Aorta (tissue), 5 donors: ENCODE measurements around the gene CDK6. TPM values are rescaled to one million over a fixed set of nuclear protein-coding genes. Genes with fewer than 3 reads are reported as not detected.
A peak's percentile ranks its signal among the peaks of the same experiment; 100 is the strongest.

Experiments used
- ATAC-seq: fragments of 200-7000 bp; cut with Tn5 transposase; one replicate; pipeline ENCODE4 v1.9.1; 2022; ENCODE audit warnings: moderate library complexity; ENCODE audit not compliant: low FRiP score
- DNase-seq, 2 donors: peaks; one replicate each; pipeline ENCODE4 v3.0.0-alpha.2; 2020
- H3K27ac ChIP-seq, 2 donors: one replicate each; pipeline ENCODE4 v1.5.1; 2013; ENCODE audit warnings: low read length in 2 of 2, mild to moderate bottlenecking in 2 of 2, moderate library complexity in 2 of 2, control low read depth in 1 of 2, inconsistent platforms in 1 of 2, low read depth in 1 of 2
- H3K27me3 ChIP-seq, 2 donors: one replicate each; pipeline ENCODE4 v1.6.1; 2013; ENCODE audit warnings: control low read depth in 1 of 2, low read length in 1 of 2, mild to moderate bottlenecking in 1 of 2, moderate library complexity in 1 of 2; ENCODE audit not compliant: insufficient read depth in 2 of 2, control insufficient read depth in 1 of 2
- H3K36me3 ChIP-seq, 2 donors: one replicate each; pipeline ENCODE4 v1.6.1; 2013; ENCODE audit warnings: control low read depth in 1 of 2, low read length in 1 of 2, mild to moderate bottlenecking in 1 of 2; ENCODE audit not compliant: insufficient read depth in 2 of 2, control insufficient read depth in 1 of 2
- H3K4me1 ChIP-seq, 2 donors: one replicate each; pipeline ENCODE4 v1.6.1; 2013; ENCODE audit warnings: low read length in 2 of 2, control low read depth in 1 of 2, mild to moderate bottlenecking in 1 of 2, moderate library complexity in 1 of 2; ENCODE audit not compliant: insufficient read depth in 2 of 2, control insufficient read depth in 1 of 2
- H3K4me3 ChIP-seq, 2 donors: one replicate each; pipeline ENCODE4 v1.5.1; 2013; ENCODE audit warnings: low read length in 2 of 2, control low read depth in 1 of 2, mild to moderate bottlenecking in 1 of 2
- H3K9me3 ChIP-seq: one replicate; pipeline ENCODE4 v1.6.1; 2013; ENCODE audit warnings: mild to moderate bottlenecking, low read length; ENCODE audit not compliant: control insufficient read depth
- WGBS, 2 donors: extraction: QIAGEN DNeasy Blood & Tissue Kit; methylation state at CpG; one replicate each; pipeline ENCODE4 v1.1.7; 2013; 5-methylcytosine and 5-hydroxymethylcytosine counted together
- intact Hi-C, 2 donors: fragments of 100-400 bp; cut with DNase I; formaldehyde crosslinking; loops; one replicate each; pipeline versions ENCODE4 v1.14.2 to v1.15.0; 2022
- polyA plus RNA-seq, 2 donors: library from polyadenylated mRNA; stranded (reverse); fragments of 200-250 nt; gene quantifications; one replicate each; pipeline ENCODE4 v1.2.3, GENCODE V29; 2013
- total RNA-seq, 2 donors: library from RNA; stranded (reverse); fragmentation: NEBNext Ultra II Directional; extraction: Animal tissue kit (Norgen Biotek cat#: 25700); gene quantifications; one replicate each; pipeline ENCODE4 v1.2.1, GENCODE V29; 2021
- donor health status: healthy with polysubstance abuse.
- donor health status: Bipolar disorder and iron deficiency.
- donor health status: DM: no; HTN: no; CAD: no.
- donor health status: DM: no; HTN: no; CAD: no.
- donor health status: DM: yes; HTN: yes; CAD: no.

CDK6 gene
- total and polyA plus RNA-seq, 4 donors = 2.8 to 26.0 (median 11.4) TPM

GRCh38 chr7:92788559-92789183, 47.7 kb downstream of the CDK6 start:
- Histone ChIP-seq H3K4me3 (no peak overlapping the region), H3K27me3 (no peaks in the 10 kb centered on the region), H3K9me3 (peaks cover 2% of the 10 kb centered on the region), H3K4me1 (peaks cover 9 to 11% of the 10 kb centered on the region in 2 donors), H3K36me3 (peaks cover 0 to 1% of the 10 kb centered on the region in 2 donors), H3K27ac (peak overlapping the region in 1 of 2 donors; percentile 19)
- WGBS, 2 donors = 92 to 97% methylated on average over 1 of the region's 1 CpG
- DNase-seq (no peak), ATAC-seq (no peak)
- intact Hi-C loops = no loop called here

DNA sequence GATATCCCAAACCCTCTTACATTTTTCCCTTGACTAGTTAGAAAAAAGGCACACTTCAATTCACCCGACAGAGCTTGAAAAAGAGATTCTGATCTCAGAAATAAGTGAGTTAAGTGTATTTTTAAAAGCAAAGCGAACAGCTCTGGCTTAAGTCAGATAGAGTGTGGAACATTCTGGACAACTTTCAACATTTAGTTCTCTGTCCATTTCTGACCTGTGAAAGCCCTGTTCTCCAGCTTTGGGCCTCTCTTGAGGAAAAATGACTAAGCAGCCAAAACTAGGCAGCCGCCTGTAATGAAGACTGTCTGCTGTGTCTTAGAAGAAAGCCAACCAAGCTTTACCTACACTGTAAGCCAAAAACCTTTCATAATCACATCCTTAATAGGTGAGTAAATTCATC, 50.5 kb downstream of the CDK6 start:
- DNase-seq (no peak), ATAC-seq (peak; percentile 74)
- H3K27me3 ChIP-seq = no peaks in the 10 kb centered on the region
- 6 to 7% methylated on average over 3 of the region's 3 CpGs for WGBS, 2 donors
- peaks cover 0 to 1% of the 10 kb centered on the region in 2 donors for H3K36me3 ChIP-seq
- H3K9me3 ChIP-seq = peaks cover 2% of the 10 kb centered on the region
- peaks cover 3 to 11% of the 10 kb centered on the region in 2 donors for H3K4me1 ChIP-seq
- intact Hi-C loops = no loop called here
- no peak overlapping the region for H3K4me3 ChIP-seq
- H3K27ac ChIP-seq = no peak overlapping the region

DNA sequence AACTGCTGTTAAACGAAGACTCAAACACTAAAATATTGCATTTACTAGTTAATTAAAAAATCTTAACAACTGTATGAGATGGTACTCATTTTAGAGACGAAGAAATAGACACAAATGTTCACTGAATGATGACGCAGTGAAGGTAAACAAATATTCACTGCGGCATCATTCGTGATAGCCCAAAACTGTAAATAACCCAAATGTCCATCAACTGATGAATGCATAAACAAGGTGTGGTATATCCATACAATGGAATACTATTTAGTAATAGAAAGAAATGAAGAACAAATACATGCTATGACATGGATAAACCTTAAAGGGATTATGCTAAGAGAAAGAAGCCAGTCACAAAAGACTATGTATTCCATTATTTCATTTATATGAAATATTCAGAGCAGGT, 51.4 kb downstream of the CDK6 start:
- Histone ChIP-seq H3K4me3 (no peak overlapping the region), H3K9me3 (peaks cover 2% of the 10 kb centered on the region), H3K36me3 (peaks cover 0 to 1% of the 10 kb centered on the region in 2 donors), H3K27ac (no peak overlapping the region), H3K27me3 (no peaks in the 10 kb centered on the region), H3K4me1 (peaks cover 0 to 11% of the 10 kb centered on the region in 2 donors)
- no peak for DNase-seq
- WGBS, 2 donors = 94% methylated on average over 5 of the region's 5 CpGs
- no peak for ATAC-seq
- intact Hi-C loops = no loop called here

- peaks cover 0 to under 1% of the 10 kb centered on the region in 2 donors for H3K36me3 ChIP-seq
- DNase-seq (no peak), ATAC-seq (no peak)
- WGBS, 2 donors = 72 to 73% methylated on average over 3 of the region's 3 CpGs
- H3K27me3 ChIP-seq = no peaks in the 10 kb centered on the region
- intact Hi-C loops = no loop called here
- no peak overlapping the region for H3K4me3 ChIP-seq
- H3K4me1 ChIP-seq = peaks cover 0 to 13% of the 10 kb centered on the region in 2 donors
- H3K27ac ChIP-seq = no peak overlapping the region
- H3K9me3 ChIP-seq = no peaks in the 10 kb centered on the region
Measured at GRCh38 chr7:92783260-92784201, 52.8 kb downstream of the CDK6 start.

- H3K36me3 ChIP-seq = no peaks in the 10 kb centered on the region
- H3K9me3 ChIP-seq = no peaks in the 10 kb centered on the region
- H3K27me3 ChIP-seq = no peaks in the 10 kb centered on the region
- intact Hi-C loops = no loop called here
- H3K4me3 ChIP-seq = no peak overlapping the region
- peaks cover 0 to 13% of the 10 kb centered on the region in 2 donors for H3K4me1 ChIP-seq
- ATAC-seq (no peak), DNase-seq (no peak)
- no peak overlapping the region for H3K27ac ChIP-seq
- WGBS, 2 donors = 42 to 47% methylated on average over 3 of the region's 3 CpGs
Measured at GRCh38 chr7:92782855-92783254, 53.5 kb downstream of the CDK6 start.

DNA sequence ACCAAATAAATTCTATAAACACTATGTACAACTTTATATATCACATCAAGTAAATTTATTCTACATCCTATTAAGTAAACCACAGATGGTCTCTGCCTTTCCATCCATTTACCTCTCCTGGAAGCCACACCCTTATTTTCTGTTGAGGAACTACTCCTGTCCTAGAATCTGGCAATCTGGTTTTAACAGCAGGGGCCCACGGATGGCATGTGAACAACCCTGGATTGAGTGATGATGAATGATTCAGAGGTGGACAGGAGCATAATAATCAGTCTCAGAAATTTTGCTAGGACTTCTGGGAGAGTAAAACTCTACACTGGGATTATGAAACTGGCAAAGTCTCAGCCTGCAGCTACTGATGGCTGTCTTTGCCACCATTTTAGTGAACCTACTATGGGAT, 54.1 kb downstream of the CDK6 start:
- H3K4me1 ChIP-seq = peaks cover 0 to 13% of the 10 kb centered on the region in 2 donors
- no peak overlapping the region for H3K27ac ChIP-seq
- 36 to 50% methylated on average over 1 of the region's 1 CpG for WGBS, 2 donors

GRCh38 chr7:92781117-92781720, 55.2 kb downstream of the CDK6 start:
- H3K4me3 ChIP-seq = no peak overlapping the region
- H3K4me1 ChIP-seq = peaks cover 0 to 13% of the 10 kb centered on the region in 2 donors
- H3K9me3 ChIP-seq = no peaks in the 10 kb centered on the region
- H3K27ac ChIP-seq = no peak overlapping the region
- no peaks in the 10 kb centered on the region for H3K36me3 ChIP-seq
- 35 to 45% methylated on average over 3 of the region's 3 CpGs for WGBS, 2 donors
- H3K27me3 ChIP-seq = no peaks in the 10 kb centered on the region
- intact Hi-C loops = no loop called here
- DNase-seq (no peak), ATAC-seq (peak; percentile 54)

More for the DNA sequence above, 54.1 kb downstream of the CDK6 start:
- H3K36me3 ChIP-seq = no peaks in the 10 kb centered on the region
- no peaks in the 10 kb centered on the region for H3K9me3 ChIP-seq
- H3K27me3 ChIP-seq = no peaks in the 10 kb centered on the region
- intact Hi-C loops = no loop called here
- no peak for DNase-seq
- no peak overlapping the region for H3K4me3 ChIP-seq
- ATAC-seq = no peak

DNA sequence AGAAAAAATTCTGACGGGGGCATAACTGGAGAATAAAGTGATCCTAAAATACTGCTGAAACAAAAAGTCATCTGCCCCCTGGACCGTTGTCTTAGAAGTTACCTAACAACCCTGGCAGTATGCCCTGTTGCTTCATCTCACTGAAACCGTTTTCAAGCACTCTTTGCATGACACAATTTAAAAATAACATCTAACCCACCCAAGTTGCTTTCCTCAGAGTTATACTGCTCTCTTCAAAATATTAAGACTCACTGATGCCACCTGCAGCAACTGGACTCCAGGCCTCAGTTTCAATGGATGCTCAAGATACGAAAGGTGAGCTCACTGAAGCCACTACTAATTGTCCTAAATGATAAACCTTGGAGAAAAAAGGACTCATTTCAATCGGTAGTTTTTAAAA, 57.4 kb downstream of the CDK6 start:
- H3K27ac ChIP-seq = no peak overlapping the region
- no peaks in the 10 kb centered on the region for H3K36me3 ChIP-seq
- WGBS, 2 donors = 38 to 42% methylated on average over 5 of the region's 5 CpGs
- peaks cover 0 to 8% of the 10 kb centered on the region in 2 donors for H3K4me1 ChIP-seq
- no peaks in the 10 kb centered on the region for H3K9me3 ChIP-seq
- ATAC-seq = peak; percentile 41
- H3K4me3 ChIP-seq = no peak overlapping the region
- H3K27me3 ChIP-seq = no peaks in the 10 kb centered on the region
- no peak for DNase-seq
- intact Hi-C loops = no loop called here
